A549 (cell line): ENCODE measurements around the gene SCYGR1. TPM values are rescaled to one million over a fixed set of nuclear protein-coding genes. Genes with fewer than 3 reads are reported as not detected.
A peak's percentile ranks its signal among the peaks of the same experiment; 100 is the strongest.

Source experiments
- ATAC-seq, 2 experiments: fragments of 200-7000 bp in 1 of 2; fragments of >200 bp in 1 of 2; cut with Nextera tagmentation in 1 of 2; cut with Tn5 transposase in 1 of 2; 3 replicates each; pipeline versions ENCODE4 v1.8.0 to v1.9.1; 2018 to 2020; ENCODE audit warnings: mild to moderate bottlenecking in 1 of 2, moderate library complexity in 1 of 2
- CTCF ChIA-PET: fragments of 300-600 bp; sonication (Branson Sonifier 250); formaldehyde crosslinking; extraction: SDS; loops from one replicate; lab custom pipeline; 2021; ENCODE audit warnings: antibody characterized with exemption, inconsistent platforms; lab: Yijun Ruan, JAX
- POLR2A ChIA-PET: fragments of 350-600 bp; formaldehyde crosslinking; extraction: SDS; loops from one replicate; lab custom pipeline; 2021; ENCODE audit warnings: antibody characterized with exemption, inconsistent platforms; lab: Yijun Ruan, JAX
- DNase-seq, 2 experiments: peaks; one replicate each; pipeline versions ENCODE4 v3.0.0 to v3.0.0-alpha.2; 2011 to 2016; ENCODE audit warnings: low read depth in 1 of 2, low spot score in 1 of 2
- FAIRE-seq: peaks from 2 replicates; lab custom pipeline; 2011; peaks lifted over from hg19 to GRCh38; lab: Jason Lieb, UNC
- H3K27ac ChIP-seq, 2 experiments: fragments of >200 bp; sonication (Bioruptor Twin); formaldehyde crosslinking; 3 replicates each; pipeline ENCODE4 v1.5.1; 2016 to 2017
- H3K4me1 ChIP-seq: fragments of >200 bp; sonication (Bioruptor Twin); formaldehyde crosslinking; 3 replicates; pipeline ENCODE4 v1.6.1; 2016
- H3K4me2 ChIP-seq: fragments of >200 bp; sonication (Bioruptor Twin); formaldehyde crosslinking; 3 replicates; pipeline ENCODE4 v1.6.1; 2016
- H3K4me3 ChIP-seq: fragments of >200 bp; sonication (Bioruptor Twin); formaldehyde crosslinking; 3 replicates; pipeline ENCODE4 v1.5.1; 2016
- H3K9me3 ChIP-seq: fragments of >200 bp; sonication (Bioruptor Twin); formaldehyde crosslinking; 3 replicates; pipeline ENCODE4 v1.6.1; 2016
- CBX2 ChIP-seq: fragments of 200-600 bp; sonication (generic); IDR thresholded peaks from 2 replicates; pipeline ENCODE4 v1.6.1; 2016; ENCODE audit warnings: low read depth, mild to moderate bottlenecking, borderline replicate concordance
- EHMT2 ChIP-seq: fragments of 200-600 bp; sonication (generic); IDR thresholded peaks from 2 replicates; pipeline ENCODE4 v1.6.1; 2016; ENCODE audit warnings: antibody characterized with exemption, low read depth, mild to moderate bottlenecking, moderate library complexity
- ESRRA ChIP-seq: fragments of 150-350 bp; IDR thresholded peaks from 2 replicates; pipeline ENCODE4 v1.6.1; 2014; ENCODE audit warnings: mild to moderate bottlenecking, low read length, borderline replicate concordance
- FOSB ChIP-seq: fragments of 250-450 bp; sonication (Bioruptor Pico); IDR thresholded peaks from 2 replicates; pipeline ENCODE4 v1.5.0; 2020; ENCODE audit warnings: mild to moderate bottlenecking, moderate library complexity
- HDAC2 ChIP-seq: fragments of 200-600 bp; sonication (generic); IDR thresholded peaks from 2 replicates; pipeline ENCODE4 v1.6.1; 2016
- JUNB ChIP-seq: fragments of >200 bp; sonication (Bioruptor Twin); formaldehyde crosslinking; IDR thresholded peaks from 2 replicates; pipeline ENCODE4 v1.6.1; 2016
- MAFK ChIP-seq: fragments of 450-650 bp; IDR thresholded peaks from 2 replicates; pipeline ENCODE4 v1.6.1; 2014; ENCODE audit not compliant: partially characterized antibody
- NFE2L2 ChIP-seq: fragments of 150-350 bp; conservative IDR thresholded peaks from 2 replicates; pipeline ENCODE4 v1.6.1; 2014; ENCODE audit warnings: low read length
- RAD21 ChIP-seq, 2 experiments: fragments of >200 bp in 1 of 2; sonication (Bioruptor Twin) in 1 of 2; formaldehyde crosslinking in 1 of 2; IDR thresholded peaks in 1 of 2; conservative IDR thresholded peaks in 1 of 2; 2 replicates in 1 of 2; 3 replicates in 1 of 2; pipeline ENCODE4 v1.6.1; 2012 to 2018; ENCODE audit warnings: inconsistent platforms in 1 of 2
- SREBF2 ChIP-seq: fragments of 450-650 bp; IDR thresholded peaks from 2 replicates; pipeline ENCODE4 v1.6.1; 2014; ENCODE audit warnings: mild to moderate bottlenecking, moderate library complexity
- ZC3H11A ChIP-seq: fragments of 450-650 bp; IDR thresholded peaks from 2 replicates; pipeline ENCODE4 v1.6.1; 2014; ENCODE audit warnings: antibody characterized with exemption, mild to moderate bottlenecking
- WGBS: methylation state at CpG from one replicate; pipeline ENCODE4 v1.1.6; 2017; ENCODE audit errors: missing lambda C conversion rate; 5-methylcytosine and 5-hydroxymethylcytosine counted together
- polyA plus RNA-seq, 4 experiments: library from polyadenylated mRNA; depleted of rRNA in 3 of 4; stranded (reverse); fragments of >200 nt; fragmentation: RNase III in 1 of 4; extraction: RNeasy Plus Mini Kit Qiagen cat#74134 plus additional on column Dnase treatment in 1 of 4; gene quantifications; 2 replicates in 3 of 4; 3 replicates in 1 of 4; pipeline ENCODE4 v1.2.3, GENCODE V29; 2011 to 2017
- TF ChIP-seq, protein P1 (sequence below): fragments of 200-600 bp; sonication (generic); IDR thresholded peaks from 2 replicates; pipeline ENCODE4 v1.6.1; 2016; ENCODE audit warnings: antibody characterized with exemption, mild to moderate bottlenecking, moderate library complexity
- TF ChIP-seq, protein P2 (sequence below): IDR thresholded peaks from 2 replicates; pipeline ENCODE4 v1.6.1; 2012
- TF ChIP-seq, protein P3 (sequence below): fragments of >200 bp; sonication (Bioruptor Twin); formaldehyde crosslinking; IDR thresholded peaks from 3 replicates; pipeline ENCODE4 v1.6.1; 2016
- TF ChIP-seq, protein P4 (sequence below): fragments of 250-450 bp; sonication (Bioruptor Pico); IDR thresholded peaks from 2 replicates; pipeline ENCODE4 v1.5.0; 2021; ENCODE audit warnings: mild to moderate bottlenecking, moderate library complexity, borderline replicate concordance
- TF ChIP-seq, protein P5 (sequence below): IDR thresholded peaks from 2 replicates; pipeline ENCODE4 v1.6.1; 2012; ENCODE audit warnings: low read depth, borderline replicate concordance
- TF ChIP-seq, protein P6 (sequence below): fragments of 150-350 bp; IDR thresholded peaks from 2 replicates; pipeline ENCODE4 v1.6.1; 2014; ENCODE audit warnings: low read depth, mild to moderate bottlenecking, low read length
- TF ChIP-seq, protein P7 (sequence below): fragments of >200 bp; sonication (Bioruptor Twin); formaldehyde crosslinking; IDR thresholded peaks from 3 replicates; pipeline ENCODE4 v1.5.1; 2016

SCYGR1 gene
- polyA plus RNA-seq, 2 of the 4 experiments (the other 2 are of a cell fraction) = not detected

DNA sequence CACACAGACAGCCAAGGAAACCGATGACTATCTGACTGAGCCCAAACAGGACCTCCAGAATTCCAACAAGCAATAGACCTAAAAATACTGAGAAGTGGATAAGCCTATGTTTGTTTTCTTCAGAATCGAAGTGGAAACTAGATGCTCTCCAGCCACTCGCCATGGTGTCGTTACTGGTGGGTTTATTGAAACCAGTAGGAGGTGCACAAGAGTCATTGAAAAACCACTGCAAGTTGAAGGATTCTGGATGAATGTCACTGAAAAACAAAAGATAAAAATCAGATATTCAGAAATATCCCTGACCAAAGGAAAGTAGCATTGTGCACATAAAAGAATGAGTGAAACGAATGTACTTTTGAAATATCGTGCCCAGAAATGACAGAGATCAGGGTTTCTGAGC lies 24.0 kb downstream of the SCYGR1 start (continued):
- TF ChIP-seq, protein P1, sequence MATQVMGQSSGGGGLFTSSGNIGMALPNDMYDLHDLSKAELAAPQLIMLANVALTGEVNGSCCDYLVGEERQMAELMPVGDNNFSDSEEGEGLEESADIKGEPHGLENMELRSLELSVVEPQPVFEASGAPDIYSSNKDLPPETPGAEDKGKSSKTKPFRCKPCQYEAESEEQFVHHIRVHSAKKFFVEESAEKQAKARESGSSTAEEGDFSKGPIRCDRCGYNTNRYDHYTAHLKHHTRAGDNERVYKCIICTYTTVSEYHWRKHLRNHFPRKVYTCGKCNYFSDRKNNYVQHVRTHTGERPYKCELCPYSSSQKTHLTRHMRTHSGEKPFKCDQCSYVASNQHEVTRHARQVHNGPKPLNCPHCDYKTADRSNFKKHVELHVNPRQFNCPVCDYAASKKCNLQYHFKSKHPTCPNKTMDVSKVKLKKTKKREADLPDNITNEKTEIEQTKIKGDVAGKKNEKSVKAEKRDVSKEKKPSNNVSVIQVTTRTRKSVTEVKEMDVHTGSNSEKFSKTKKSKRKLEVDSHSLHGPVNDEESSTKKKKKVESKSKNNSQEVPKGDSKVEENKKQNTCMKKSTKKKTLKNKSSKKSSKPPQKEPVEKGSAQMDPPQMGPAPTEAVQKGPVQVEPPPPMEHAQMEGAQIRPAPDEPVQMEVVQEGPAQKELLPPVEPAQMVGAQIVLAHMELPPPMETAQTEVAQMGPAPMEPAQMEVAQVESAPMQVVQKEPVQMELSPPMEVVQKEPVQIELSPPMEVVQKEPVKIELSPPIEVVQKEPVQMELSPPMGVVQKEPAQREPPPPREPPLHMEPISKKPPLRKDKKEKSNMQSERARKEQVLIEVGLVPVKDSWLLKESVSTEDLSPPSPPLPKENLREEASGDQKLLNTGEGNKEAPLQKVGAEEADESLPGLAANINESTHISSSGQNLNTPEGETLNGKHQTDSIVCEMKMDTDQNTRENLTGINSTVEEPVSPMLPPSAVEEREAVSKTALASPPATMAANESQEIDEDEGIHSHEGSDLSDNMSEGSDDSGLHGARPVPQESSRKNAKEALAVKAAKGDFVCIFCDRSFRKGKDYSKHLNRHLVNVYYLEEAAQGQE = no peak

DNA sequence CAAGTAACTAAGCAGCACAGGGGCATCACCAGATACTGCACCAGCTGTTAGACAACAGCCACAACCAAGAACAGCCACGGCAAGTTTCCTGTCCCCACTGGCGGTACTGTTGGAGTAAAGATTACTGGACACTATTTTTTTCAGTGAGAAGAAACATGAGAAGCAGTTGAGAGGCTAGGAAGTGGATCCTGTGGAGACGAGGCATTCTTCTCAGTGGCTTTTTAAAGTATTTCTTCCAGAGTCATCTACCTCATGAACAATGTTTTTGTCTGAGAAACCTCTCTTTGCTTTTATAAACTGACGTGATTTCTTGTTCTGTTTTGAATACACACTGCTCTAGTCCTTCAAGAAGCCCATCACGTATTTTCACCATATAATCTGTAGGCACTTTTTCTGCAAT lies 27.4 kb downstream of the SCYGR1 start:
- ChIA-PET CTCF (interaction anchor here (1.3 kb wide), 1 partner anchor 13 kb away, joined by 4 read pairs; no protein-coding TSS in a partner anchor), POLR2A (no interaction called here)
- Histone ChIP-seq H3K4me1 (peaks cover 17% of the 10 kb centered on the region), H3K9me3 (no peaks in the 10 kb centered on the region), H3K4me3 (no peak overlapping the region), H3K27ac (0 out of 6 replicates have a peak overlapping the region, but pooled peaks of 1 of the 2 experiments have one; percentile 16), H3K4me2 (no peak overlapping the region)
- ATAC-seq = no peak
- DNase-seq = no peak
- TF ChIP-seq MAFK (no peak), RAD21 (conservative IDR thresholded peaks at IDR 0.05 in 1 of 2, IDR thresholded peaks at IDR 0.05 in 1 of 2) (no peak), JUNB (no peak), CBX2 (no peak), FOSB (CRISPR knock-in tag) (no peak), SREBF2 (no peak), NFE2L2 (no peak), HDAC2 (no peak), ESRRA (no peak), EHMT2 (no peak), ZC3H11A (no peak)
- TF ChIP-seq, protein P2, sequence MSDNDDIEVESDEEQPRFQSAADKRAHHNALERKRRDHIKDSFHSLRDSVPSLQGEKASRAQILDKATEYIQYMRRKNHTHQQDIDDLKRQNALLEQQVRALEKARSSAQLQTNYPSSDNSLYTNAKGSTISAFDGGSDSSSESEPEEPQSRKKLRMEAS = no peak
- TF ChIP-seq, protein P3, sequence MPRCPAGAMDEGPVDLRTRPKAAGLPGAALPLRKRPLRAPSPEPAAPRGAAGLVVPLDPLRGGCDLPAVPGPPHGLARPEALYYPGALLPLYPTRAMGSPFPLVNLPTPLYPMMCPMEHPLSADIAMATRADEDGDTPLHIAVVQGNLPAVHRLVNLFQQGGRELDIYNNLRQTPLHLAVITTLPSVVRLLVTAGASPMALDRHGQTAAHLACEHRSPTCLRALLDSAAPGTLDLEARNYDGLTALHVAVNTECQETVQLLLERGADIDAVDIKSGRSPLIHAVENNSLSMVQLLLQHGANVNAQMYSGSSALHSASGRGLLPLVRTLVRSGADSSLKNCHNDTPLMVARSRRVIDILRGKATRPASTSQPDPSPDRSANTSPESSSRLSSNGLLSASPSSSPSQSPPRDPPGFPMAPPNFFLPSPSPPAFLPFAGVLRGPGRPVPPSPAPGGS = no peak
- TF ChIP-seq, protein P4, sequence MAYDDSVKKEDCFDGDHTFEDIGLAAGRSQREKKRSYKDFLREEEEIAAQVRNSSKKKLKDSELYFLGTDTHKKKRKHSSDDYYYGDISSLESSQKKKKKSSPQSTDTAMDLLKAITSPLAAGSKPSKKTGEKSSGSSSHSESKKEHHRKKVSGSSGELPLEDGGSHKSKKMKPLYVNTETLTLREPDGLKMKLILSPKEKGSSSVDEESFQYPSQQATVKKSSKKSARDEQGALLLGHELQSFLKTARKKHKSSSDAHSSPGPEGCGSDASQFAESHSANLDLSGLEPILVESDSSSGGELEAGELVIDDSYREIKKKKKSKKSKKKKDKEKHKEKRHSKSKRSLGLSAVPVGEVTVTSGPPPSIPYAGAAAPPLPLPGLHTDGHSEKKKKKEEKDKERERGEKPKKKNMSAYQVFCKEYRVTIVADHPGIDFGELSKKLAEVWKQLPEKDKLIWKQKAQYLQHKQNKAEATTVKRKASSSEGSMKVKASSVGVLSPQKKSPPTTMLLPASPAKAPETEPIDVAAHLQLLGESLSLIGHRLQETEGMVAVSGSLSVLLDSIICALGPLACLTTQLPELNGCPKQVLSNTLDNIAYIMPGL (CRISPR knock-in tag) = no peak
- TF ChIP-seq, protein P5, sequence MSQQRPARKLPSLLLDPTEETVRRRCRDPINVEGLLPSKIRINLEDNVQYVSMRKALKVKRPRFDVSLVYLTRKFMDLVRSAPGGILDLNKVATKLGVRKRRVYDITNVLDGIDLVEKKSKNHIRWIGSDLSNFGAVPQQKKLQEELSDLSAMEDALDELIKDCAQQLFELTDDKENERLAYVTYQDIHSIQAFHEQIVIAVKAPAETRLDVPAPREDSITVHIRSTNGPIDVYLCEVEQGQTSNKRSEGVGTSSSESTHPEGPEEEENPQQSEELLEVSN = no peak
- TF ChIP-seq, protein P6, sequence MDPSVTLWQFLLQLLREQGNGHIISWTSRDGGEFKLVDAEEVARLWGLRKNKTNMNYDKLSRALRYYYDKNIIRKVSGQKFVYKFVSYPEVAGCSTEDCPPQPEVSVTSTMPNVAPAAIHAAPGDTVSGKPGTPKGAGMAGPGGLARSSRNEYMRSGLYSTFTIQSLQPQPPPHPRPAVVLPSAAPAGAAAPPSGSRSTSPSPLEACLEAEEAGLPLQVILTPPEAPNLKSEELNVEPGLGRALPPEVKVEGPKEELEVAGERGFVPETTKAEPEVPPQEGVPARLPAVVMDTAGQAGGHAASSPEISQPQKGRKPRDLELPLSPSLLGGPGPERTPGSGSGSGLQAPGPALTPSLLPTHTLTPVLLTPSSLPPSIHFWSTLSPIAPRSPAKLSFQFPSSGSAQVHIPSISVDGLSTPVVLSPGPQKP = no peak
- TF ChIP-seq, protein P7, sequence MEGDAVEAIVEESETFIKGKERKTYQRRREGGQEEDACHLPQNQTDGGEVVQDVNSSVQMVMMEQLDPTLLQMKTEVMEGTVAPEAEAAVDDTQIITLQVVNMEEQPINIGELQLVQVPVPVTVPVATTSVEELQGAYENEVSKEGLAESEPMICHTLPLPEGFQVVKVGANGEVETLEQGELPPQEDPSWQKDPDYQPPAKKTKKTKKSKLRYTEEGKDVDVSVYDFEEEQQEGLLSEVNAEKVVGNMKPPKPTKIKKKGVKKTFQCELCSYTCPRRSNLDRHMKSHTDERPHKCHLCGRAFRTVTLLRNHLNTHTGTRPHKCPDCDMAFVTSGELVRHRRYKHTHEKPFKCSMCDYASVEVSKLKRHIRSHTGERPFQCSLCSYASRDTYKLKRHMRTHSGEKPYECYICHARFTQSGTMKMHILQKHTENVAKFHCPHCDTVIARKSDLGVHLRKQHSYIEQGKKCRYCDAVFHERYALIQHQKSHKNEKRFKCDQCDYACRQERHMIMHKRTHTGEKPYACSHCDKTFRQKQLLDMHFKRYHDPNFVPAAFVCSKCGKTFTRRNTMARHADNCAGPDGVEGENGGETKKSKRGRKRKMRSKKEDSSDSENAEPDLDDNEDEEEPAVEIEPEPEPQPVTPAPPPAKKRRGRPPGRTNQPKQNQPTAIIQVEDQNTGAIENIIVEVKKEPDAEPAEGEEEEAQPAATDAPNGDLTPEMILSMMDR = no peak
- TF ChIP-seq, protein P1 = no peak
- 84% methylated on average over 5 of the region's 5 CpGs for WGBS
- FAIRE-seq = no peak
